ENCODE measurements around the gene PLIN4.
"Not testable (repeated sequence)": the region's sequence is repeated elsewhere in the genome, so short reads cannot be mapped to it uniquely, and the experiment has no call there.

The PLIN4 gene

GRCh38 chr19:4518345-4519171 is at the start of gene PLIN4:
Gene PLIN4, minus strand, starts transcription at chr19:4518486. Its CDS starts 214 bp downstream, at chr19:4518272.
- DNase-seq (ENCODE audit: low spot score), result no peak

GRCh38 chr19:4567584-4568071 is 49.3 kb upstream of the PLIN4 start:
- DNase-seq (ENCODE audit: low spot score), result no peak

DNA sequence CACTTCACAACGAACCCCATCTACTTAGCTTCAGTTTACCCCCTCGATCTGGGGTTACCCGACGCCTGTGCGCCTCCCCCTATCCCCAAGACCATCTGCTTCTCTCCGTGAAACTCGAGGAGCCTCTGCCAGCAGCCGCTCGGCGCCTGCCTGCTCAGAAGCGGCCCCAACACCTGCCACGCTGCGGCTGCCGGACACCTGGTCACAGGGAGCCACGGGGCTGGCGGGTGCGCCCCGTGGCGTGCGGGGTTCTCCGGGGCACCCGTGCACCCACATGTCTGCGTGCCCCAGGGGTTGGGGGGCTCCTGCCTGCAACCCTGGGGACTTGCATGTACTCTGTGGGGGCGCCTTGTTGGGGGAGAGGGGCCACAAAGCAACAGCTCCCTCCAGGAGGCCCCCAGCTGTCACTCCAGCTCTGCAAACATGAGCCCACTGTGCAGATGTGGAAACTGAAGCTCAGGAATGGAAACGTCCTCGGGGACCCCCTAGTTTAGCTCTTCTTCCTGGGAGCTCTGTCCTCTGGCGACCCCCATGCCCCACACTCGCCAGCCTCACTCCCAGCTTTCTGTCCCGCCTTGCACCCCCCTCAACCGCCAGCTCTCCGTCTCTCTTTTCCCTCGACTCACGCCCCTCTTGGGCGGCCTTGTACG is 48.2 kb upstream of the PLIN4 start:
- DNase-seq (ENCODE audit: low spot score), result no peak

DNA sequence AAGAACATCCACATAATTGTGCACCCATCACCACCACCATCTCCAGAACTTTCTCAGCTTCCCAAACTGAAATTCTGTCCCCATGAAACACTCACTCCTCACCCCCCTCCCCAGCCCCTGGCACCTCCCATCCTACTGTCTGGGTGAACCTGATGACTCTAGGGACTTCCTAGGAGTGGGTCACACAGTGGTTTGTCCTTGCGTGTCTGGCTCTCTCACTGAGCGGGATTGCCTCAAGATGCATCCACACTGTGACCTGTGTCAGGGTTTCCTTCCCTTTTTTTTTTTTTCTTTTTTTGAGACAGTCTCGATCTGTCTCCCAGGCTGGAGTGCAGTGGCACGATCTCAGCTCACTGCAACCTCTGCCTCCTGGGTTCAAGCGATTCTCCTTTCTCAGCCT is 45.3 kb upstream of the PLIN4 start:
- not testable (repeated sequence) for DNase-seq (ENCODE audit: low spot score)

DNA sequence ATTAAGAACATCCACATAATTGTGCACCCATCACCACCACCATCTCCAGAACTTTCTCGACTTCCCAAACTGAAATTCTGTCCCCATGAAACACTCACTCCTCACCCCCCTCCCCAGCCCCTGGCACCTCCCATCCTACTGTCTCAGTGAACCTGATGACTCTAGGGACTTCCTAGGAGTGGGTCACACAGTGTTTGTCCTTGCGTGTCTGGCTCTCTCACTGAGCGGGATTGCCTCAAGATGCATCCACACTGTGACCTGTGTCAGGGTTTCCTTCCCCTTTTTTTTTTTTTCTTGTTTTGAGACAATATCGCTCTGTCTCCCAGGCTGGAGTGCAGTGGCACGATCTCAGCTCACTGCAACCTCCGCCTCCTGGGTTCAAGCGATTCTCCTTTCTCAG is 43.8 kb upstream of the PLIN4 start:
- DNase-seq (ENCODE audit: low spot score), result not testable (repeated sequence)

DNA sequence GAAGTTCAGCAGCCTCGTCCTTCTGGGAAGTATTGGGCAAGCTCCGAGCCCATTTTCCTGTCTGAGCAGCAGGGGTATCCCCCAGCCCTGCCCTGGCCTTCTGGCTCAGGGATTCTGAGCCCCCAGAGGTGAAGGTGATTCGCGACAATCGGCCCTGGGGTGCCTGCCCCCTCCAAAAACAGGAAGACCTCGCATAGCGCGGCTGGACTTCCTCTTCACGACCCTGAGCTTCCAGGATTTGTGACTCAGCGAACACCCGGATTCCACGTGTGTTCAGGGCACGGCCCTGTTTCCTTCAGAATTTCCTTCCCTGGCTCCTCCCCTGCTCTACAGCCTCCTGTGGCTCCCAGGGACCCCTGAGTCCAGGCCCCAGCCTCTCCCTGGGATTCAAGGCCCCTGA is 41.3 kb upstream of the PLIN4 start, which contains the start of gene SEMA6B:
Gene SEMA6B, minus strand, starts transcription at position 116 of the 400 bp plus-strand sequence. CDS start 1,227 bp downstream, outside the sequence.
- DNase-seq (ENCODE audit: low spot score), result no peak

DNA sequence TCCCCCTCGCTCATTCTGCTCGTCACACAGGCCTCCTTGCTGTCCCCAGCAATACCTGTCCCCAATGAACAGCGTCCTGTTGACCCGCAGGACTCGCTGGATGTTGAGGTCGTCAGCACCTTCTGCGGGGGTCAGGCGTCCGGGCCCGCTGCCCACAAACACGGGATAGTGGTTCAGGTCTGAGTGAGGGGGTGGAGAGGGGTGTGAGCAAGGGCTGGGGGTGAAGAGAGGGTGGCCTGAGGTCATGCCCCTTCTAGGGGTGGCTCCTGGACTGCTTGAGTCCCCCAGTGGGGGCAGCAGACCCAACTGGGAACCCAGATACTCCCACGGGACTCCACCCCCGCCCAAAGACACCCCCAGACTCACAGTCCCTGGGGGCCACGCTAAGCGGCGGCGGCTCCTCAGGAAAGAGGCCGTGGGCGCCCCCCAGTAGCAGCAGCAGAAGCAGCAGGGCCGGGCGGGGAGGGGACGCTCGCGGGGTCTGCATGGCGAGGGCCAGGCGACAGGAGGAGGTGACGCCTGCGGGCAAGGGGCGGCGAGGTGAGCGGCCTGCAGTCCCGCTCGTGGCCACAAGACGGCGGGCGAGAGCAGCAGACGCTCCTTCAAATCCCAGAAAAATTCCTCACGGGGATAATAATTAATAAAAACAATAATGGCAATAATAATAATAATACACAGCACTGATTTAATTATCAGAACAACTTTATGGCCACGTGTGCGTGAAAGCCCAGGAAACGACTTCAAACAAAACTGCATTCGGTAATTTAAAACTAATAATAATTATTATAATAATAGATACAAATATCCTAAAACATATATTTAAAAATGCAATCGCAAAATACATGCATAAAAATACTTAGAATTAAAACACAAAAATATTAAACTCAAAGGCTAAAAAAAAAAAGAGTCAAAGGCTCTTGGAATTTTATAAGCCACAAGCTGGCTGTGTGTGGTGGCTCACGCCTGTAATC is 40.0 kb upstream of the PLIN4 start:
- no peak for DNase-seq (ENCODE audit: low spot score)

DNA sequence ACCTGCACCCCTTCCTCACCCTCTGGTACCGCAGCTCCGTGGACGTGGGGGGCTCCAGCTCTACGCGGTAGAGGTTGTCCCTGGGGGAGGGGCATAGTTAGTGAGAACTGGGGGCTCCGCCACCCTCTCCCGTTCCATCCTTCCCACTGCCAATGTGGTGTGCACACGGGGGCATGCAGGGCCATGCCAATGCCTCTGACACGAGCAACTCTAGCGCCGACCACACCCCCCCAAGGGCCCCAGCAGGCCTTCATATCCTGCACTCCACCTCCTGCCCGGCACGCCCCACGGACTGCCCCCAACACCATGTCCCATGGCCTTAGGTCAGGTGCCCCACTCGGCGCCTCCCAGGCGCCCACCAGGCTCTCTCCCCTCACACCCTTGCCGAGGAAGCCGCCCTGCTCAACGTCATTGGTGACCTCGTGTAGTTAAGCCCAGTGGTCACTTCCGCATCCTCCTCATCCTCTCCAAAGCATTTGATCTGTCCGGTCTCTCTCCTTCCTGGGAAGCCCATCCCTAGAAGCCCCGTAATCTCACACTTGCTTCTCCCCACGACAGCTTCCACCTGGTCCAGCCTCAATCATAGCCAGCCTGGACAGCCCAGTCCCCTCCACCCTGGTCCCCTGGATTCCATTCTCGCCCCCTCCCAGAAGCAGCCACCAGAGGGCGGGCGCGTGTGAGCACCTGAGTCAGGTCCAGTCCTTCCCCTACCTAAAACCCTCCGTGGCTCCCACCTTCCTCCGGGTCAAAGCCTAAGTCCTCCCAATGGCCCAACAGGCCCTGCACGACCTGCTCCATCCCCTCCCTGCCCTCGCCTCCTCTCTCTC is 39.1 kb upstream of the PLIN4 start:
- no peak for DNase-seq (ENCODE audit: low spot score)

GRCh38 chr19:4556597-4557127 is 38.4 kb upstream of the PLIN4 start:
- peak; percentile 99 for DNase-seq (ENCODE audit: low spot score)

DNA sequence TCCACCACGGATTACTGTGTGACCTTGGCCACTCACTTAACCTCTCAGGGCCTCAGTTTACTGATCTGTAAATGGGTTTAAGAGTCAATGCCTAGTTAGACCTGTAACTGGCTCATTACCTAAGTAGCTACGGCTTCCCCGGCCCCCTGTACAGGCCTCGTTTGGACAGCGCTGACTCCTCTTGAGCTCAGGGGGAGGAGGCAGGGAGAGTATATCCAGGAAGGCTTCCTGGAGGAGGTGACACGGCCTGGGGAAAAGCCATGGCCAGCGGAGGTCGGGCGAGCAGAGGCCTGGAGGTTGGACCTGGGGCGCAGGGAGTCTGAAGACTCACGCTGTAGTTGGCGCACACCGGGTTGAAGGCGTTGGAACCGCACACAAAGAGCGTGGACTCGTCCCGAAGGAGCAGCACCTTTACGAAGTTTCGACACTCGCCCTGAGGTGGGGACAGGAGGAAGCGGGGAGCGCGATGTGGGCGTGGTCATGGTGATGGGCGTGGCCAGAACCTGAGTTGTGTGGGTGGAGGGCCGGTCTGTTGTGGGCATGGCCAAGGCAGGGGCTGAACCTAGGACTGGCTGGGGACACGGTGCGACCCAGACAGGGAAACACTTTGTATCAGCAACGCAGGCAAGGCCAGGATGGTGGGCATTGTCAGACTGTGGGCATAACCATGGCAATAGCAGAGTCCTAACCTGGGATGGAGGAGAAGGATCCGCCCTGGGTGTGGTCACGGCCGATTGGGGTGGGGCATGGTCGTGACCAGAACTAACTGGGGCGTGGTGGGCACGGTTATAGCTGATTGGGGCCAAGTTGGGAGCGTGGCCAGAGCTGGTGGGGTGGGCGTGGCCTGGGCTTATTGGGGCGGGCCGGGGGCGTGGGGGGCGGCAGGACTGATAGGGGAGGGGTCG is 37.6 kb upstream of the PLIN4 start:
- DNase-seq (ENCODE audit: low spot score), result peak; percentile 85

DNA sequence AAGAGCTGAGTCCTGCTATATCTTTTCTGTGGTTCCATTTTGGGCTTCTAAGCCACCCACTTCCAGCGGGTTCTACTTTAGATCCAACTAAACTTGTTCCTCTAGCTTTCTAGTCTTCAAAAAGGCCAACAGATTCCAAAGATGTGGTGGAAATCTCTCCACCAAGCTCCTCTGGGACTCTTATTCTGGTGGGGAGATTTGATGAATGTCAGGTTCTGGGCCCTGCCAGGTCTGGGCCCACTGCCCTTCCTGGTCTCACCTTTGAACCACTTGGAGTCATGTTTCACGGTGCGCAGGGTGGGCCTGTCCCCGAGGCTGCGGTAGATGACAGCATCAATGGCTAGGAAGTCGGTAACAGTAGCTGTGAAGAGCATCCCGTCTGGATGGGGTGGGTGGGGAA is 36.4 kb upstream of the PLIN4 start:
- no peak for DNase-seq (ENCODE audit: low spot score)

GRCh38 chr19:4553775-4554174 is 35.5 kb upstream of the PLIN4 start:
- DNase-seq (ENCODE audit: low spot score), result no peak

- no peak for DNase-seq (ENCODE audit: low spot score)
Observed at GRCh38 chr19:4553092-4553695, 34.9 kb upstream of the PLIN4 start.

- no peak for DNase-seq (ENCODE audit: low spot score)
Observed at GRCh38 chr19:4552525-4552819, 34.2 kb upstream of the PLIN4 start.

GRCh38 chr19:4550479-4551050 is 32.3 kb upstream of the PLIN4 start:
- no peak for DNase-seq (ENCODE audit: low spot score)

DNA sequence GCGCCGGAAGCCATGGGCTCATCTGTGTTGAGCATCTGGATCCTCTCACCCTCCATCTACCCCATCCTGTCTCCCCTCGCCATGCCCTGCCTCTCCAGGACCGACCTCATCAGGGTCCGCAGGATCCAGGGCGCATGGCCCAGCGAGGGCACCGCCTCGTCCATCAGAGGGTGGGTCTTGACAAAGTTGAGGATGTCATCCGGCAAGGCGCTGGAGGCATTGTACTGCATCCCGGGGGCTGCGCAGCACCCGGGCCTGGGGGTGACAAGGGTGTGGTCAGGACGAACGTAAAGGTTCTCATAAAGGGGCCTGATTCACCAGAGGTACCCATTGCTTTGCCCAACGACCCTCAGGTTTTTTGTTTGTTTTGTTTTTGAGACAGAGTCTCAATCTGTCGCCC is 31.7 kb upstream of the PLIN4 start:
- DNase-seq (ENCODE audit: low spot score), result no peak

DNA sequence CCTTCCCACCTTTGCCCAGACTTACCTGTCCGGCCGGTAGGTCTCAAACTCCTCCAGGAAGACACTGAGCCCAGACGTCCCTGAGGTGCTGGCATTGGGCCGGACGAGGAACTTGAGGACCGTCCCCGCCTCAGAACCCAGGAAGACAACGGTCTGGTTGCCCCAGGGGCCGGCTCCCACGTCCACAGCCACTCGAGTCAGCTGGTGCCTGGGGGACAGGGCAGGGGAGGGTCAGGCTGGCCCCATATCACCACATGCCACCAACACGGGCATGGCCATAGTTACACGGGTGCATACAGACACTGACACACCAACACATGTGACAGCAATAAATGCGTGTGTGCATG is 29.9 kb upstream of the PLIN4 start:
- no peak for DNase-seq (ENCODE audit: low spot score)

GRCh38 chr19:4547303-4548237 is 29.3 kb upstream of the PLIN4 start:
- no peak for DNase-seq (ENCODE audit: low spot score)
